H9 (cell line): ENCODE results near the gene ZBTB44. TPM values are rescaled to one million over a fixed set of nuclear protein-coding genes. Genes with fewer than 3 reads are reported as not detected.

Experiments
- DNase-seq: peaks from one replicate; pipeline ENCODE4 v3.0.0-alpha.2; 2017
- H2AFZ ChIP-seq: one replicate; pipeline ENCODE4 v1.6.1; 2013; ENCODE audit warnings: mild to moderate bottlenecking, low read length, control low read depth, moderate library complexity
- H2AK5ac ChIP-seq: 2 replicates; pipeline ENCODE4 v1.6.1; 2013; ENCODE audit warnings: low read length, control low read depth, mixed read lengths; ENCODE audit not compliant: insufficient read length
- H2BK120ac ChIP-seq: one replicate; pipeline ENCODE4 v1.6.1; 2013; ENCODE audit warnings: low read depth, mild to moderate bottlenecking, low read length, control low read depth, inconsistent platforms; ENCODE audit not compliant: poor library complexity, severe bottlenecking
- H2BK12ac ChIP-seq: 2 replicates; pipeline ENCODE4 v1.6.1; 2013; ENCODE audit warnings: low read length, control low read depth, mixed read lengths, low read depth; ENCODE audit not compliant: insufficient read length
- H2BK15ac ChIP-seq: 2 replicates; pipeline ENCODE4 v1.6.1; 2013; ENCODE audit warnings: low read depth, low read length, control low read depth
- H2BK20ac ChIP-seq: one replicate; pipeline ENCODE4 v1.6.1; 2013; ENCODE audit warnings: low read depth, mild to moderate bottlenecking, low read length, control low read depth, inconsistent platforms; ENCODE audit not compliant: poor library complexity, severe bottlenecking
- H2BK5ac ChIP-seq: 2 replicates; pipeline ENCODE4 v1.6.1; 2013; ENCODE audit warnings: low read length, control low read depth, mixed read lengths; ENCODE audit not compliant: insufficient read length
- H3K14ac ChIP-seq: 2 replicates; pipeline ENCODE4 v1.6.1; 2013; ENCODE audit warnings: low read length, control low read depth; ENCODE audit not compliant: insufficient read depth
- H3K18ac ChIP-seq: 2 replicates; pipeline ENCODE4 v1.6.1; 2013; ENCODE audit warnings: low read depth, mild to moderate bottlenecking, mixed read lengths, low read length, control low read depth; ENCODE audit not compliant: insufficient read length
- H3K23ac ChIP-seq: 2 replicates; pipeline ENCODE4 v1.6.1; 2013; ENCODE audit warnings: low read length, control low read depth, mixed read lengths, low read depth; ENCODE audit not compliant: insufficient read length
- H3K23me2 ChIP-seq: 2 replicates; pipeline ENCODE4 v1.6.1; 2013; ENCODE audit warnings: low read depth, mild to moderate bottlenecking, mixed read lengths, low read length, control low read depth; ENCODE audit not compliant: insufficient read length, poor library complexity, severe bottlenecking
- H3K27ac ChIP-seq: 2 replicates; pipeline ENCODE4 v1.5.1; 2013; ENCODE audit warnings: low read length, control low read depth, mixed read lengths, low read depth; ENCODE audit not compliant: insufficient read length
- H3K27me3 ChIP-seq: 2 replicates; pipeline ENCODE4 v1.6.1; 2013; ENCODE audit warnings: low read length, control low read depth, inconsistent platforms; ENCODE audit not compliant: insufficient read depth
- H3K4ac ChIP-seq: 2 replicates; pipeline ENCODE4 v1.6.1; 2013; ENCODE audit warnings: low read depth, mild to moderate bottlenecking, control low read depth, inconsistent platforms, low read length, moderate library complexity
- H3K4me1 ChIP-seq: 2 replicates; pipeline ENCODE4 v1.6.1; 2013; ENCODE audit warnings: low read length, control low read depth, inconsistent platforms; ENCODE audit not compliant: insufficient read depth
- H3K4me2 ChIP-seq: 2 replicates; pipeline ENCODE4 v1.6.1; 2013; ENCODE audit warnings: low read length, control low read depth, mixed read lengths; ENCODE audit not compliant: insufficient read length, insufficient read depth
- H3K56ac ChIP-seq: 2 replicates; pipeline ENCODE4 v1.6.1; 2013; ENCODE audit warnings: low read depth, mild to moderate bottlenecking, mixed read lengths, low read length, control low read depth; ENCODE audit not compliant: insufficient read length
- H3K79me1 ChIP-seq: 2 replicates; pipeline ENCODE4 v1.6.1; 2013; ENCODE audit warnings: low read depth, mild to moderate bottlenecking, moderate library complexity, low read length, control low read depth, inconsistent platforms; ENCODE audit not compliant: insufficient read depth, poor library complexity, severe bottlenecking
- H3K79me2 ChIP-seq: 2 replicates; pipeline ENCODE4 v1.6.1; 2013; ENCODE audit warnings: low read length, control low read depth, inconsistent platforms; ENCODE audit not compliant: insufficient read depth
- H3K9ac ChIP-seq: 2 replicates; pipeline ENCODE4 v1.6.1; 2013; ENCODE audit warnings: low read length, control low read depth, mixed read lengths; ENCODE audit not compliant: insufficient read length; ENCODE audit errors: extremely low read depth
- H3K9me3 ChIP-seq: one replicate; pipeline ENCODE4 v1.6.1; 2013; ENCODE audit warnings: low read depth, low read length, inconsistent platforms; ENCODE audit not compliant: control insufficient read depth
- H3T11ph ChIP-seq: one replicate; pipeline ENCODE4 v1.6.1; 2013; ENCODE audit warnings: mild to moderate bottlenecking, low read length, control low read depth, inconsistent platforms
- H4K20me1 ChIP-seq: one replicate; pipeline ENCODE4 v1.6.1; 2013; ENCODE audit not compliant: control insufficient read depth, insufficient read length, insufficient read depth
- H4K5ac ChIP-seq: 2 replicates; pipeline ENCODE4 v1.6.1; 2013; ENCODE audit warnings: low read depth, mild to moderate bottlenecking, mixed read lengths, low read length, control low read depth; ENCODE audit not compliant: insufficient read length
- H4K8ac ChIP-seq: replicated peaks from 2 replicates; pipeline ENCODE4 v1.6.1; 2013; ENCODE audit warnings: low read length, control low read depth, mixed read lengths, low read depth; ENCODE audit not compliant: insufficient read length
- H4K91ac ChIP-seq: 2 replicates; pipeline ENCODE4 v1.6.1; 2013; ENCODE audit warnings: low read depth, mild to moderate bottlenecking, moderate library complexity, mixed read lengths, low read length, control low read depth; ENCODE audit not compliant: insufficient read length
- H3K27ac Mint-ChIP-seq, 3 experiments: 2 replicates in 2 of 3; 3 replicates in 1 of 3; pipeline ENCODE4 v1.8.0; 2020 to 2021; ENCODE audit warnings: mixed read lengths in 3 of 3, mild to moderate bottlenecking in 1 of 3, moderate library complexity in 1 of 3
- H3K27me3 Mint-ChIP-seq: 2 replicates; pipeline ENCODE4 v1.8.0; 2021; ENCODE audit warnings: low read depth, mild to moderate bottlenecking, moderate library complexity, mixed read lengths
- H3K36me3 Mint-ChIP-seq, 3 experiments: 2 replicates in 2 of 3; 3 replicates in 1 of 3; pipeline ENCODE4 v1.8.0; 2020 to 2021; ENCODE audit warnings: low read depth in 3 of 3, mixed read lengths in 3 of 3; ENCODE audit not compliant: insufficient read depth in 1 of 3
- H3K4me1 Mint-ChIP-seq, 2 experiments: 2 replicates each; pipeline ENCODE4 v1.8.0; 2020; ENCODE audit warnings: mixed read lengths in 2 of 2
- H3K4me3 Mint-ChIP-seq, 2 experiments: 2 replicates in 1 of 2; 3 replicates in 1 of 2; pipeline ENCODE4 v1.8.0; 2020 to 2021; ENCODE audit warnings: mild to moderate bottlenecking in 2 of 2, mixed read lengths in 2 of 2, moderate library complexity in 1 of 2
- H3K9me3 Mint-ChIP-seq, 2 experiments: 2 replicates in 1 of 2; 3 replicates in 1 of 2; pipeline ENCODE4 v1.8.0; 2020; ENCODE audit warnings: mild to moderate bottlenecking in 2 of 2, mixed read lengths in 2 of 2, moderate library complexity in 1 of 2
- WGBS: extraction: QIAGEN DNeasy Blood & Tissue Kit; methylation state at CpG from one replicate; pipeline ENCODE4 v1.1.7; 2013; ENCODE audit warnings: missing lambda C conversion rate, low lambda C conversion rate, mixed read lengths; ENCODE audit not compliant: insufficient read length; ENCODE audit errors: extremely low coverage; 5-methylcytosine and 5-hydroxymethylcytosine counted together
- total RNA-seq: library from RNA; stranded (reverse); gene quantifications from 2 replicates; pipeline ENCODE4 v1.2.1, GENCODE V29; 2021
- TF ChIP-seq, protein P1 (sequence below): fragments of 200-600 bp; sonication (generic); conservative IDR thresholded peaks from 3 replicates; pipeline ENCODE4 v1.8.0; 2021; ENCODE audit warnings: antibody characterized with exemption, mild to moderate bottlenecking

ZBTB44 gene
- total RNA-seq, 1 experiment from 2014 or later = 67.7 TPM

DNA sequence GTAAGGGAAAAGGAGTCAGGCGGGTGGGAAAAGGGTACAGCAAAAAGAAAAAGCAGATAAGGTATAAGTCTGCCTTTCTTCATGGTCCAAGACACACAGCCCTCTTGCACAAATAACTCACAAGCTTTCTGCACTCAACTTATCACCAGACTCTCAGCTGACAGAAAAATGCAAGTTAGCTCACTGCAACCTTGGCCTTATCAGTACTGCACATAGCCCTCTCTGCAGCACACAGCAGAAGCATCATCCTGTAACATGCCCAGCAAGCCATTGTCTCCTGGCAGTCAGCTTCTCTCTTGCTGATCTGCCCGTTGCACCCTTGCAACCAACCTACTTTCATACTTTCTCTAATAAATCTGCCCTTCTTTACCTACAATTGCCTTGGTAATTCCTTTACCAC is 5.8 kb downstream of the ZBTB44 start:
- H4K5ac ChIP-seq = no peak overlapping the region
- no peak overlapping the region for H4K8ac ChIP-seq
- no peaks in the 10 kb centered on the region for H3K9me3 ChIP-seq
- no peak overlapping the region for H4K91ac ChIP-seq
- H2BK15ac ChIP-seq = no peak overlapping the region
- H2AFZ ChIP-seq = no peak overlapping the region
- no peaks in the 10 kb centered on the region for H3K23me2 ChIP-seq
- Mint-ChIP-seq H3K27me3 (no peaks in the 10 kb centered on the region), H3K9me3 (peaks cover 35 to 40% of the 10 kb centered on the region in 2 experiments), H3K27ac (peak overlapping the region in 1 of 3 experiments; percentile 79; a peak in 2 of 7 replicates), H3K36me3 (peaks cover 37 to 53% (median 46%) of the 10 kb centered on the region in 3 experiments), H3K4me1 (peaks cover 28% of the 10 kb centered on the region in 2 experiments), H3K4me3 (no peak overlapping the region; a peak in 1 of 5 replicates)
- no peak overlapping the region for H2BK5ac ChIP-seq
- H3T11ph ChIP-seq = no peak overlapping the region
- H3K56ac ChIP-seq = no peak overlapping the region
- no peak overlapping the region for H3K23ac ChIP-seq
- no peaks in the 10 kb centered on the region; the same call in 1 of the 2 replicates for H3K4me1 ChIP-seq
- no peak overlapping the region for H3K27ac ChIP-seq
- H3K27me3 ChIP-seq = no peaks in the 10 kb centered on the region
- H3K4ac ChIP-seq = no peak overlapping the region
- H3K4me2 ChIP-seq = no peak overlapping the region
- no peak overlapping the region for H2BK120ac ChIP-seq
- peaks cover 4% of the 10 kb centered on the region for H3K79me1 ChIP-seq
- no peak overlapping the region for H3K18ac ChIP-seq
- no peak overlapping the region for H3K9ac ChIP-seq
- no peak overlapping the region for H3K14ac ChIP-seq
- H4K20me1 ChIP-seq = no peaks in the 10 kb centered on the region
- WGBS = no CpG with 5 or more reads among the region's 2 CpGs
- DNase-seq = no peak
- H3K79me2 ChIP-seq = peaks cover 59% of the 10 kb centered on the region; the same call in 1 of the 2 replicates
- TF ChIP-seq, protein P1, sequence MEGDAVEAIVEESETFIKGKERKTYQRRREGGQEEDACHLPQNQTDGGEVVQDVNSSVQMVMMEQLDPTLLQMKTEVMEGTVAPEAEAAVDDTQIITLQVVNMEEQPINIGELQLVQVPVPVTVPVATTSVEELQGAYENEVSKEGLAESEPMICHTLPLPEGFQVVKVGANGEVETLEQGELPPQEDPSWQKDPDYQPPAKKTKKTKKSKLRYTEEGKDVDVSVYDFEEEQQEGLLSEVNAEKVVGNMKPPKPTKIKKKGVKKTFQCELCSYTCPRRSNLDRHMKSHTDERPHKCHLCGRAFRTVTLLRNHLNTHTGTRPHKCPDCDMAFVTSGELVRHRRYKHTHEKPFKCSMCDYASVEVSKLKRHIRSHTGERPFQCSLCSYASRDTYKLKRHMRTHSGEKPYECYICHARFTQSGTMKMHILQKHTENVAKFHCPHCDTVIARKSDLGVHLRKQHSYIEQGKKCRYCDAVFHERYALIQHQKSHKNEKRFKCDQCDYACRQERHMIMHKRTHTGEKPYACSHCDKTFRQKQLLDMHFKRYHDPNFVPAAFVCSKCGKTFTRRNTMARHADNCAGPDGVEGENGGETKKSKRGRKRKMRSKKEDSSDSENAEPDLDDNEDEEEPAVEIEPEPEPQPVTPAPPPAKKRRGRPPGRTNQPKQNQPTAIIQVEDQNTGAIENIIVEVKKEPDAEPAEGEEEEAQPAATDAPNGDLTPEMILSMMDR = no peak
- H2AK5ac ChIP-seq = no peak overlapping the region
- no peak overlapping the region for H2BK12ac ChIP-seq
- no peak overlapping the region for H2BK20ac ChIP-seq
